Activated T-cell treated with anti-CD3 and anti-CD28 coated beads, Interleukin-2, amount 50 U/mL, for 72 hours (primary cell): ENCODE measurements around the gene GRPEL2. TPM values are rescaled to one million over a fixed set of nuclear protein-coding genes. Genes with fewer than 3 reads are reported as not detected.

Experiments used
- ATAC-seq, 2 donors: fragments of 150-1000 bp; cut with Tn5 transposase; replicated peaks in 1 of 2; 2 replicates each; pipeline ENCODE4 v1.10.0; 2021; ENCODE audit warnings: moderate library complexity in 2 of 2, mild to moderate bottlenecking in 1 of 2
- DNase-seq, 2 donors: peaks; one replicate each; pipeline ENCODE4 v3.0.0; 2021 to 2022; ENCODE audit warnings: mixed read lengths in 1 of 2
- H3K27ac Mint-ChIP-seq: one replicate; pipeline ENCODE4 v1.8.0; 2022; ENCODE audit warnings: mild to moderate bottlenecking, moderate library complexity, mixed read lengths
- H3K27me3 Mint-ChIP-seq: one replicate; pipeline ENCODE4 v1.8.0; 2022; ENCODE audit warnings: low read depth, mixed read lengths
- H3K36me3 Mint-ChIP-seq, 2 donors: one replicate each; pipeline ENCODE4 v1.8.0; 2022; ENCODE audit warnings: mixed read lengths in 2 of 2, mild to moderate bottlenecking in 1 of 2; ENCODE audit not compliant: insufficient read depth in 2 of 2
- H3K4me1 Mint-ChIP-seq: one replicate; pipeline ENCODE4 v1.8.0; 2022; ENCODE audit warnings: low read depth, mixed read lengths
- H3K4me3 Mint-ChIP-seq, 2 donors: one replicate each; pipeline ENCODE4 v1.8.0; 2022; ENCODE audit warnings: mild to moderate bottlenecking in 2 of 2, mixed read lengths in 2 of 2, moderate library complexity in 2 of 2
- H3K9me3 Mint-ChIP-seq, 2 donors: one replicate each; pipeline ENCODE4 v1.8.0; 2022; ENCODE audit warnings: mixed read lengths in 2 of 2
- total RNA-seq, 2 donors: library from RNA; stranded (reverse); gene quantifications; one replicate each; pipeline ENCODE4 v1.2.3, GENCODE V29; 2022

The GRPEL2 gene
- total RNA-seq, 2 donors from 2014 or later: 39.6 to 42.7 TPM

GRCh38 chr5:149379177-149379761, 34.0 kb downstream of the GRPEL2 start, which contains the start of gene IL17B:
IL17B (minus strand) TSS chr5:149379292; CDS start chr5:149379225, 67 bp downstream.
- H3K4me1 Mint-ChIP-seq: no peaks in the 10 kb centered on the region
- DNase-seq (no peak), ATAC-seq (no peak)
- no peaks in the 10 kb centered on the region for H3K9me3 Mint-ChIP-seq
- no peak within 1 kb of the TSS for H3K4me3 Mint-ChIP-seq
- H3K36me3 Mint-ChIP-seq: no peaks in the 10 kb centered on the region
- no peak within 1 kb of the TSS for H3K27ac Mint-ChIP-seq
- no peaks in the 10 kb centered on the region for H3K27me3 Mint-ChIP-seq

GRCh38 chr5:149379818-149380374, 34.6 kb downstream of the GRPEL2 start:
- Mint-ChIP-seq H3K4me3 (no peak overlapping the region), H3K36me3 (no peaks in the 10 kb centered on the region), H3K9me3 (no peaks in the 10 kb centered on the region), H3K27ac (no peak overlapping the region), H3K27me3 (no peaks in the 10 kb centered on the region), H3K4me1 (no peaks in the 10 kb centered on the region)
- ATAC-seq (no peak), DNase-seq (no peak)

GRCh38 chr5:149380466-149381121, 35.3 kb downstream of the GRPEL2 start:
- Mint-ChIP-seq H3K9me3 (no peaks in the 10 kb centered on the region), H3K4me3 (no peak overlapping the region), H3K36me3 (no peaks in the 10 kb centered on the region), H3K4me1 (no peaks in the 10 kb centered on the region), H3K27ac (no peak overlapping the region), H3K27me3 (no peaks in the 10 kb centered on the region)
- ATAC-seq (no peak), DNase-seq (no peak)

- no peaks in the 10 kb centered on the region for H3K4me1 Mint-ChIP-seq
- H3K27ac Mint-ChIP-seq: no peak overlapping the region
- H3K4me3 Mint-ChIP-seq: no peak overlapping the region
- H3K36me3 Mint-ChIP-seq: no peaks in the 10 kb centered on the region
- ATAC-seq (peak in 1 of 2 donors; percentile 39), DNase-seq (no peak)
- no peaks in the 10 kb centered on the region for H3K9me3 Mint-ChIP-seq
- no peaks in the 10 kb centered on the region for H3K27me3 Mint-ChIP-seq
These were observed 36.1 kb downstream of the GRPEL2 start for GRCh38 chr5:149381261-149381985.

- peak; percentile 86 to 87 for ATAC-seq
- Mint-ChIP-seq H3K9me3 (no peaks in the 10 kb centered on the region), H3K27ac (no peak overlapping the region), H3K4me3 (no peak overlapping the region), H3K4me1 (no peaks in the 10 kb centered on the region), H3K27me3 (no peaks in the 10 kb centered on the region), H3K36me3 (peaks cover 0 to under 1% of the 10 kb centered on the region in 2 donors)
- peak; percentile 74 to 80 for DNase-seq
These were observed 36.7 kb downstream of the GRPEL2 start for GRCh38 chr5:149381986-149382338.

GRCh38 chr5:149382517-149383220, 37.4 kb downstream of the GRPEL2 start:
- H3K4me1 Mint-ChIP-seq: no peaks in the 10 kb centered on the region
- H3K27me3 Mint-ChIP-seq: no peaks in the 10 kb centered on the region
- ATAC-seq (no peak), DNase-seq (no peak)
- H3K9me3 Mint-ChIP-seq: no peaks in the 10 kb centered on the region
- H3K36me3 Mint-ChIP-seq: peaks cover 0 to 2% of the 10 kb centered on the region in 2 donors
- H3K27ac Mint-ChIP-seq: no peak overlapping the region
- H3K4me3 Mint-ChIP-seq: no peak overlapping the region

GRCh38 chr5:149383399-149383798, 38.1 kb downstream of the GRPEL2 start:
- H3K27ac Mint-ChIP-seq: no peak overlapping the region
- H3K4me1 Mint-ChIP-seq: no peaks in the 10 kb centered on the region
- peaks cover 0 to 2% of the 10 kb centered on the region in 2 donors for H3K36me3 Mint-ChIP-seq
- no peak for ATAC-seq
- H3K9me3 Mint-ChIP-seq: no peaks in the 10 kb centered on the region
- no peak for DNase-seq
- H3K4me3 Mint-ChIP-seq: no peak overlapping the region
- no peaks in the 10 kb centered on the region for H3K27me3 Mint-ChIP-seq

- no peak overlapping the region for H3K27ac Mint-ChIP-seq
- H3K4me1 Mint-ChIP-seq: no peaks in the 10 kb centered on the region
- no peaks in the 10 kb centered on the region for H3K9me3 Mint-ChIP-seq
- no peak overlapping the region for H3K4me3 Mint-ChIP-seq
- ATAC-seq: no peak
- peaks cover 0 to 2% of the 10 kb centered on the region in 2 donors for H3K36me3 Mint-ChIP-seq
- no peak for DNase-seq
- no peaks in the 10 kb centered on the region for H3K27me3 Mint-ChIP-seq
These were observed 40.9 kb downstream of the GRPEL2 start for GRCh38 chr5:149386166-149386565.

GRCh38 chr5:149387081-149387631, 41.9 kb downstream of the GRPEL2 start:
- Mint-ChIP-seq H3K36me3 (peaks cover 0 to 2% of the 10 kb centered on the region in 2 donors), H3K4me3 (no peak overlapping the region), H3K27ac (no peak overlapping the region), H3K9me3 (no peaks in the 10 kb centered on the region), H3K27me3 (no peaks in the 10 kb centered on the region), H3K4me1 (no peaks in the 10 kb centered on the region)
- DNase-seq (no peak), ATAC-seq (no peak)

- no peak for DNase-seq
- Mint-ChIP-seq H3K27me3 (no peaks in the 10 kb centered on the region), H3K4me1 (no peaks in the 10 kb centered on the region), H3K4me3 (no peak overlapping the region), H3K27ac (no peak overlapping the region), H3K36me3 (peaks cover 0 to 2% of the 10 kb centered on the region in 2 donors), H3K9me3 (no peaks in the 10 kb centered on the region)
- no peak for ATAC-seq
These were observed 42.7 kb downstream of the GRPEL2 start for GRCh38 chr5:149387982-149388381.

GRCh38 chr5:149388498-149389190, 43.3 kb downstream of the GRPEL2 start:
- H3K9me3 Mint-ChIP-seq: no peaks in the 10 kb centered on the region
- no peak overlapping the region for H3K27ac Mint-ChIP-seq
- no peaks in the 10 kb centered on the region for H3K4me1 Mint-ChIP-seq
- ATAC-seq (no peak), DNase-seq (no peak)
- H3K4me3 Mint-ChIP-seq: no peak overlapping the region
- no peaks in the 10 kb centered on the region for H3K27me3 Mint-ChIP-seq
- H3K36me3 Mint-ChIP-seq: peaks cover 0 to 2% of the 10 kb centered on the region in 2 donors
